GM23338 (cell line): Measurements from ENCODE around the gene BRAF. TPM values are rescaled to one million over a fixed set of nuclear protein-coding genes. Genes with fewer than 3 reads are reported as not detected.

Experiments
- ATAC-seq: fragments of 200-7000 bp; cut with Tn5 transposase; 3 replicates; pipeline ENCODE4 v1.9.1; 2020
- DNase-seq: peaks from one replicate; pipeline ENCODE4 v3.0.0-alpha.2; 2015; ENCODE audit warnings: low spot score
- H2AFZ ChIP-seq: fragments of 200-600 bp; sonication (generic); 2 replicates; pipeline ENCODE4 v1.8.0; 2016; ENCODE audit warnings: antibody characterized with exemption, mild to moderate bottlenecking, moderate library complexity
- H3F3A ChIP-seq: fragments of 200-600 bp; sonication (generic); replicated peaks from 2 replicates; pipeline ENCODE4 v1.8.0; 2017; ENCODE audit warnings: antibody characterized with exemption, mixed run types, low read depth
- H3K27ac ChIP-seq: fragments of 200-600 bp; sonication (generic); 2 replicates; pipeline ENCODE4 v1.6.1; 2016; ENCODE audit warnings: low read depth
- H3K27me3 ChIP-seq: fragments of 200-600 bp; sonication (generic); 2 replicates; pipeline ENCODE4 v1.8.0; 2016; ENCODE audit warnings: mild to moderate bottlenecking, mixed run types, moderate library complexity; ENCODE audit not compliant: insufficient read depth
- H3K36me3 ChIP-seq: fragments of 200-600 bp; sonication (generic); 2 replicates; pipeline ENCODE4 v1.8.0; 2016; ENCODE audit warnings: mild to moderate bottlenecking; ENCODE audit not compliant: insufficient read depth
- H3K4me1 ChIP-seq: fragments of 200-600 bp; sonication (generic); 2 replicates; pipeline ENCODE4 v1.8.0; 2016; ENCODE audit warnings: mild to moderate bottlenecking, moderate library complexity; ENCODE audit not compliant: insufficient read depth
- H3K4me2 ChIP-seq: fragments of 200-600 bp; sonication (generic); 2 replicates; pipeline ENCODE4 v1.7.1; 2017; ENCODE audit warnings: mixed run types
- H3K4me3 ChIP-seq: fragments of 200-600 bp; sonication (generic); 2 replicates; pipeline ENCODE4 v1.6.1; 2016; ENCODE audit warnings: mixed run types
- H3K79me2 ChIP-seq: fragments of 200-600 bp; sonication (generic); replicated peaks from 2 replicates; pipeline ENCODE4 v1.8.0; 2017; ENCODE audit warnings: mild to moderate bottlenecking; ENCODE audit not compliant: insufficient read depth
- H3K9me2 ChIP-seq: fragments of 200-600 bp; sonication (generic); 2 replicates; pipeline ENCODE4 v1.8.0; 2017; ENCODE audit not compliant: insufficient read depth
- H4K20me1 ChIP-seq: fragments of 200-600 bp; sonication (generic); replicated peaks from 2 replicates; pipeline ENCODE4 v1.8.0; 2017; ENCODE audit warnings: mild to moderate bottlenecking; ENCODE audit not compliant: insufficient read depth
- H3K27ac Mint-ChIP-seq: 2 replicates; pipeline ENCODE4 v1.8.0; 2020; ENCODE audit warnings: inconsistent platforms, mild to moderate bottlenecking, moderate library complexity, mixed read lengths
- H3K27me3 Mint-ChIP-seq: 3 replicates; pipeline ENCODE4 v1.8.0; 2022; ENCODE audit warnings: low read depth, mild to moderate bottlenecking, moderate library complexity, mixed read lengths, inconsistent platforms; ENCODE audit not compliant: insufficient read depth, poor library complexity
- H3K36me3 Mint-ChIP-seq: 3 replicates; pipeline ENCODE4 v1.8.0; 2021; ENCODE audit warnings: low read depth, mild to moderate bottlenecking, inconsistent platforms, moderate library complexity, mixed read lengths
- H3K4me1 Mint-ChIP-seq: 3 replicates; pipeline ENCODE4 v1.8.0; 2020; ENCODE audit warnings: mild to moderate bottlenecking, inconsistent platforms, mixed read lengths
- H3K4me3 Mint-ChIP-seq: 3 replicates; pipeline ENCODE4 v1.8.0; 2021; ENCODE audit warnings: moderate library complexity, mild to moderate bottlenecking, inconsistent platforms, mixed read lengths
- H3K9me3 Mint-ChIP-seq: 3 replicates; pipeline ENCODE4 v1.8.0; 2020; ENCODE audit warnings: moderate library complexity, mild to moderate bottlenecking, inconsistent platforms, mixed read lengths
- EZH2 ChIP-seq: fragments of 200-600 bp; sonication (generic); IDR thresholded peaks from one replicate; pipeline ENCODE4 v1.8.0; 2017; ENCODE audit warnings: antibody characterized with exemption, mild to moderate bottlenecking, low read depth; ENCODE audit not compliant: unreplicated experiment
- EZH2phosphoT487 ChIP-seq: fragments of 200-600 bp; sonication (generic); IDR thresholded peaks from one replicate; pipeline ENCODE4 v1.8.1; 2018; ENCODE audit warnings: antibody characterized with exemption; ENCODE audit not compliant: unreplicated experiment
- JUNB ChIP-seq: IDR thresholded peaks from one replicate; pipeline ENCODE4 v1.6.1; 2016; ENCODE audit warnings: antibody characterized with exemption; ENCODE audit not compliant: unreplicated experiment
- NANOG ChIP-seq: IDR thresholded peaks from 2 replicates; pipeline ENCODE4 v1.6.1; 2016; ENCODE audit warnings: antibody characterized with exemption, borderline replicate concordance
- POLR2AphosphoS5 ChIP-seq: IDR thresholded peaks from 2 replicates; pipeline ENCODE4 v1.6.1; 2016; ENCODE audit warnings: antibody characterized with exemption, low read depth
- STAT1 ChIP-seq: IDR thresholded peaks from one replicate; pipeline ENCODE4 v1.6.1; 2016; ENCODE audit warnings: antibody characterized with exemption; ENCODE audit not compliant: unreplicated experiment
- ZNF114 ChIP-seq: fragments of 250-450 bp; sonication (Bioruptor Pico); IDR thresholded peaks from 2 replicates; pipeline ENCODE4 v1.5.0; 2020; ENCODE audit warnings: mild to moderate bottlenecking, moderate library complexity
- ZNF331 ChIP-seq: fragments of 250-450 bp; sonication (Bioruptor Pico); IDR thresholded peaks from 2 replicates; pipeline ENCODE4 v1.5.0; 2020; ENCODE audit warnings: low read depth, mild to moderate bottlenecking, moderate library complexity
- polyA plus RNA-seq: library from polyadenylated mRNA; unstranded; fragments of >200 nt; fragmentation: Nextera tagmentation; extraction: Ambion mirVana; gene quantifications from 2 replicates; pipeline ENCODE4 v1.2.1, GENCODE V29; 2016
- total RNA-seq: library from RNA; depleted of rRNA; stranded (reverse); fragments of >200 nt; shearing (Covaris generic); gene quantifications from 2 replicates; pipeline ENCODE4 v1.2.3, GENCODE V29; 2014
- TF ChIP-seq, protein P1 (sequence below): IDR thresholded peaks from one replicate; pipeline ENCODE4 v1.6.1; 2018; ENCODE audit warnings: antibody characterized with exemption; ENCODE audit not compliant: unreplicated experiment
- TF ChIP-seq, protein P2 (sequence below): IDR thresholded peaks from 2 replicates; pipeline ENCODE4 v1.6.1; 2016; ENCODE audit warnings: antibody characterized with exemption
- TF ChIP-seq, protein P3 (sequence below): fragments of 250-450 bp; sonication (Bioruptor Pico); IDR thresholded peaks from 2 replicates; pipeline ENCODE4 v1.5.0; 2020; ENCODE audit warnings: mild to moderate bottlenecking, moderate library complexity
- TF ChIP-seq, protein P4 (sequence below), 2 experiments: fragments of 200-600 bp in 1 of 2; sonication (generic) in 1 of 2; conservative IDR thresholded peaks; 2 replicates each; pipeline versions ENCODE4 v1.5.1 to v1.6.1; 2016 to 2017; ENCODE audit warnings: antibody characterized with exemption in 2 of 2, low read depth in 2 of 2, mild to moderate bottlenecking in 2 of 2, moderate library complexity in 1 of 2

Gene BRAF
- total and polyA plus RNA-seq, 2 experiments from 2014 or later = 14.6 to 36.8 TPM

DNA sequence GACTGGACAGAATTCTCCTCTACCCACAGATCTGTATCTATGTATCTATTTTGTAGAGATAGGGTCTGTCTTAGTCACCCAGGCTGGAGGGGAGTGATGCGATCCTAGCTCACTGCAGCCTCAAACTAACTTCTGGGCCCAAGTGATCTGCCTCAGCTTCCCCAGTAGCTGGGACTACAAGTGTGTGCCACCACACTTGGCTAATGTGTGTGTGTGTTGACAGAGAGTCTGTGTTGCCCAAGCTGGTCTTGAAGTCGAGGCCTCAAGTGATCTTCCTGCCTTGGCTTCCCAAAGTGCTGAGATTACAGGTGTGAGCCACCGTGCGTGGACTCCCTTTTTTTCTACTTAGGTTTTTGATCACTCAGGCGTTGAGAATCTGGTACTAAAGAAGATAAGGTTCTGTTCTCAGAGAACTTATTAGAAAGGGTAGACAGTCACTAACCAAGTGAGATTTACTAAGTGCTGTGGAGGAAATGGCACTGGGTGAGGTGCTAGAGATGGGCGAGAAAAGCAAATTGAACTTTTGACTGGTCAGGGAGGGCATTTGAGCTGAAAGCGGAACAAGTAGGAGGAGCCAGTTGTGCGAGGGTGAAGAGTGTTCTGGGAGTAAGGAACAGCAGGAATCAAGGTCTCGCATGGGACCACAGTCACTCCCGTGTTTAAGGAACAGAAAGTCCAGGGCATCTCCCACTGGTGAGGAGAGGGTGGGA, 210.2 kb downstream of the BRAF start:
- Mint-ChIP-seq H3K4me1 (no peaks in the 10 kb centered on the region), H3K4me3 (no peak overlapping the region), H3K36me3 (peaks cover 29% of the 10 kb centered on the region), H3K9me3 (peaks cover 29% of the 10 kb centered on the region), H3K27me3 (peaks cover 4% of the 10 kb centered on the region), H3K27ac (no peak overlapping the region)
- no peaks in the 10 kb centered on the region for H3F3A ChIP-seq
- no peaks in the 10 kb centered on the region for H3K79me2 ChIP-seq
- no peaks in the 10 kb centered on the region for H3K9me2 ChIP-seq
- no peaks in the 10 kb centered on the region for H3K4me1 ChIP-seq
- DNase-seq = no peak
- H3K4me2 ChIP-seq = no peak overlapping the region
- H4K20me1 ChIP-seq = no peaks in the 10 kb centered on the region
- no peak overlapping the region for H3K27ac ChIP-seq
- no peaks in the 10 kb centered on the region for H3K36me3 ChIP-seq
- H3K4me3 ChIP-seq = no peak overlapping the region
- TF ChIP-seq STAT1 (no peak), NANOG (no peak), POLR2AphosphoS5 (no peak), ZNF331 (CRISPR knock-in tag) (no peak), JUNB (no peak), EZH2 (no peak), EZH2phosphoT487 (no peak), ZNF114 (CRISPR knock-in tag) (no peak)
- TF ChIP-seq, protein P1, sequence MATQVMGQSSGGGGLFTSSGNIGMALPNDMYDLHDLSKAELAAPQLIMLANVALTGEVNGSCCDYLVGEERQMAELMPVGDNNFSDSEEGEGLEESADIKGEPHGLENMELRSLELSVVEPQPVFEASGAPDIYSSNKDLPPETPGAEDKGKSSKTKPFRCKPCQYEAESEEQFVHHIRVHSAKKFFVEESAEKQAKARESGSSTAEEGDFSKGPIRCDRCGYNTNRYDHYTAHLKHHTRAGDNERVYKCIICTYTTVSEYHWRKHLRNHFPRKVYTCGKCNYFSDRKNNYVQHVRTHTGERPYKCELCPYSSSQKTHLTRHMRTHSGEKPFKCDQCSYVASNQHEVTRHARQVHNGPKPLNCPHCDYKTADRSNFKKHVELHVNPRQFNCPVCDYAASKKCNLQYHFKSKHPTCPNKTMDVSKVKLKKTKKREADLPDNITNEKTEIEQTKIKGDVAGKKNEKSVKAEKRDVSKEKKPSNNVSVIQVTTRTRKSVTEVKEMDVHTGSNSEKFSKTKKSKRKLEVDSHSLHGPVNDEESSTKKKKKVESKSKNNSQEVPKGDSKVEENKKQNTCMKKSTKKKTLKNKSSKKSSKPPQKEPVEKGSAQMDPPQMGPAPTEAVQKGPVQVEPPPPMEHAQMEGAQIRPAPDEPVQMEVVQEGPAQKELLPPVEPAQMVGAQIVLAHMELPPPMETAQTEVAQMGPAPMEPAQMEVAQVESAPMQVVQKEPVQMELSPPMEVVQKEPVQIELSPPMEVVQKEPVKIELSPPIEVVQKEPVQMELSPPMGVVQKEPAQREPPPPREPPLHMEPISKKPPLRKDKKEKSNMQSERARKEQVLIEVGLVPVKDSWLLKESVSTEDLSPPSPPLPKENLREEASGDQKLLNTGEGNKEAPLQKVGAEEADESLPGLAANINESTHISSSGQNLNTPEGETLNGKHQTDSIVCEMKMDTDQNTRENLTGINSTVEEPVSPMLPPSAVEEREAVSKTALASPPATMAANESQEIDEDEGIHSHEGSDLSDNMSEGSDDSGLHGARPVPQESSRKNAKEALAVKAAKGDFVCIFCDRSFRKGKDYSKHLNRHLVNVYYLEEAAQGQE = no peak
- TF ChIP-seq, protein P2, sequence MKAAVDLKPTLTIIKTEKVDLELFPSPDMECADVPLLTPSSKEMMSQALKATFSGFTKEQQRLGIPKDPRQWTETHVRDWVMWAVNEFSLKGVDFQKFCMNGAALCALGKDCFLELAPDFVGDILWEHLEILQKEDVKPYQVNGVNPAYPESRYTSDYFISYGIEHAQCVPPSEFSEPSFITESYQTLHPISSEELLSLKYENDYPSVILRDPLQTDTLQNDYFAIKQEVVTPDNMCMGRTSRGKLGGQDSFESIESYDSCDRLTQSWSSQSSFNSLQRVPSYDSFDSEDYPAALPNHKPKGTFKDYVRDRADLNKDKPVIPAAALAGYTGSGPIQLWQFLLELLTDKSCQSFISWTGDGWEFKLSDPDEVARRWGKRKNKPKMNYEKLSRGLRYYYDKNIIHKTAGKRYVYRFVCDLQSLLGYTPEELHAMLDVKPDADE = no peak
- TF ChIP-seq, protein P3, sequence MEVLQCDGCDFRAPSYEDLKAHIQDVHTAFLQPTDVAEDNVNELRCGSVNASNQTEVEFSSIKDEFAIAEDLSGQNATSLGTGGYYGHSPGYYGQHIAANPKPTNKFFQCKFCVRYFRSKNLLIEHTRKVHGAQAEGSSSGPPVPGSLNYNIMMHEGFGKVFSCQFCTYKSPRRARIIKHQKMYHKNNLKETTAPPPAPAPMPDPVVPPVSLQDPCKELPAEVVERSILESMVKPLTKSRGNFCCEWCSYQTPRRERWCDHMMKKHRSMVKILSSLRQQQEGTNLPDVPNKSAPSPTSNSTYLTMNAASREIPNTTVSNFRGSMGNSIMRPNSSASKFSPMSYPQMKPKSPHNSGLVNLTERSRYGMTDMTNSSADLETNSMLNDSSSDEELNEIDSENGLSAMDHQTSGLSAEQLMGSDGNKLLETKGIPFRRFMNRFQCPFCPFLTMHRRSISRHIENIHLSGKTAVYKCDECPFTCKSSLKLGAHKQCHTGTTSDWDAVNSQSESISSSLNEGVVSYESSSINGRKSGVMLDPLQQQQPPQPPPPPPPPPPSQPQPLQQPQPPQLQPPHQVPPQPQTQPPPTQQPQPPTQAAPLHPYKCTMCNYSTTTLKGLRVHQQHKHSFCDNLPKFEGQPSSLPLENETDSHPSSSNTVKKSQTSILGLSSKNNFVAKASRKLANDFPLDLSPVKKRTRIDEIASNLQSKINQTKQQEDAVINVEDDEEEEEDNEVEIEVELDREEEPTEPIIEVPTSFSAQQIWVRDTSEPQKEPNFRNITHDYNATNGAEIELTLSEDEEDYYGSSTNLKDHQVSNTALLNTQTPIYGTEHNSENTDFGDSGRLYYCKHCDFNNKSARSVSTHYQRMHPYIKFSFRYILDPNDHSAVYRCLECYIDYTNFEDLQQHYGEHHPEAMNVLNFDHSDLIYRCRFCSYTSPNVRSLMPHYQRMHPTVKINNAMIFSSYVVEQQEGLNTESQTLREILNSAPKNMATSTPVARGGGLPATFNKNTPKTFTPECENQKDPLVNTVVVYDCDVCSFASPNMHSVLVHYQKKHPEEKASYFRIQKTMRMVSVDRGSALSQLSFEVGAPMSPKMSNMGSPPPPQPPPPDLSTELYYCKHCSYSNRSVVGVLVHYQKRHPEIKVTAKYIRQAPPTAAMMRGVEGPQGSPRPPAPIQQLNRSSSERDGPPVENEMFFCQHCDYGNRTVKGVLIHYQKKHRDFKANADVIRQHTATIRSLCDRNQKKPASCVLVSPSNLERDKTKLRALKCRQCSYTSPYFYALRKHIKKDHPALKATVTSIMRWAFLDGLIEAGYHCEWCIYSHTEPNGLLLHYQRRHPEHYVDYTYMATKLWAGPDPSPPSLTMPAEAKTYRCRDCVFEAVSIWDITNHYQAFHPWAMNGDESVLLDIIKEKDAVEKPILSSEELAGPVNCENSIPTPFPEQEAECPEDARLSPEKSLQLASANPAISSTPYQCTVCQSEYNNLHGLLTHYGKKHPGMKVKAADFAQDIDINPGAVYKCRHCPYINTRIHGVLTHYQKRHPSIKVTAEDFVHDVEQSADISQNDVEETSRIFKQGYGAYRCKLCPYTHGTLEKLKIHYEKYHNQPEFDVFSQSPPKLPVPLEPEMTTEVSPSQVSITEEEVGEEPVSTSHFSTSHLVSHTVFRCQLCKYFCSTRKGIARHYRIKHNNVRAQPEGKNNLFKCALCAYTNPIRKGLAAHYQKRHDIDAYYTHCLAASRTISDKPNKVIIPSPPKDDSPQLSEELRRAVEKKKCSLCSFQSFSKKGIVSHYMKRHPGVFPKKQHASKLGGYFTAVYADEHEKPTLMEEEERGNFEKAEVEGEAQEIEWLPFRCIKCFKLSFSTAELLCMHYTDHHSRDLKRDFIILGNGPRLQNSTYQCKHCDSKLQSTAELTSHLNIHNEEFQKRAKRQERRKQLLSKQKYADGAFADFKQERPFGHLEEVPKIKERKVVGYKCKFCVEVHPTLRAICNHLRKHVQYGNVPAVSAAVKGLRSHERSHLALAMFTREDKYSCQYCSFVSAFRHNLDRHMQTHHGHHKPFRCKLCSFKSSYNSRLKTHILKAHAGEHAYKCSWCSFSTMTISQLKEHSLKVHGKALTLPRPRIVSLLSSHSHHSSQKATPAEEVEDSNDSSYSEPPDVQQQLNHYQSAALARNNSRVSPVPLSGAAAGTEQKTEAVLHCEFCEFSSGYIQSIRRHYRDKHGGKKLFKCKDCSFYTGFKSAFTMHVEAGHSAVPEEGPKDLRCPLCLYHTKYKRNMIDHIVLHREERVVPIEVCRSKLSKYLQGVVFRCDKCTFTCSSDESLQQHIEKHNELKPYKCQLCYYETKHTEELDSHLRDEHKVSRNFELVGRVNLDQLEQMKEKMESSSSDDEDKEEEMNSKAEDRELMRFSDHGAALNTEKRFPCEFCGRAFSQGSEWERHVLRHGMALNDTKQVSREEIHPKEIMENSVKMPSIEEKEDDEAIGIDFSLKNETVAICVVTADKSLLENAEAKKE (CRISPR knock-in tag) = no peak
- TF ChIP-seq, protein P4, sequence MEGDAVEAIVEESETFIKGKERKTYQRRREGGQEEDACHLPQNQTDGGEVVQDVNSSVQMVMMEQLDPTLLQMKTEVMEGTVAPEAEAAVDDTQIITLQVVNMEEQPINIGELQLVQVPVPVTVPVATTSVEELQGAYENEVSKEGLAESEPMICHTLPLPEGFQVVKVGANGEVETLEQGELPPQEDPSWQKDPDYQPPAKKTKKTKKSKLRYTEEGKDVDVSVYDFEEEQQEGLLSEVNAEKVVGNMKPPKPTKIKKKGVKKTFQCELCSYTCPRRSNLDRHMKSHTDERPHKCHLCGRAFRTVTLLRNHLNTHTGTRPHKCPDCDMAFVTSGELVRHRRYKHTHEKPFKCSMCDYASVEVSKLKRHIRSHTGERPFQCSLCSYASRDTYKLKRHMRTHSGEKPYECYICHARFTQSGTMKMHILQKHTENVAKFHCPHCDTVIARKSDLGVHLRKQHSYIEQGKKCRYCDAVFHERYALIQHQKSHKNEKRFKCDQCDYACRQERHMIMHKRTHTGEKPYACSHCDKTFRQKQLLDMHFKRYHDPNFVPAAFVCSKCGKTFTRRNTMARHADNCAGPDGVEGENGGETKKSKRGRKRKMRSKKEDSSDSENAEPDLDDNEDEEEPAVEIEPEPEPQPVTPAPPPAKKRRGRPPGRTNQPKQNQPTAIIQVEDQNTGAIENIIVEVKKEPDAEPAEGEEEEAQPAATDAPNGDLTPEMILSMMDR (conservative IDR thresholded peaks at IDR 0.05; ENCODE audit: low read depth in 2 of 2) = no peak
- no peak for ATAC-seq
- H3K27me3 ChIP-seq = no peaks in the 10 kb centered on the region
- no peak overlapping the region for H2AFZ ChIP-seq
